Effector memory CD4-positive, alpha-beta T cell (primary cell): ENCODE measurements around the gene RASSF7.
"Not testable (repeated sequence)": the region's sequence is repeated elsewhere in the genome, so short reads cannot be mapped to it uniquely, and the experiment has no call there.

Experiments
- DNase-seq, 3 donors: peaks; one replicate each; pipeline ENCODE4 v3.0.0-alpha.2; 2020
- H3K27ac ChIP-seq: 2 replicates; pipeline ENCODE4 v1.7.0; 2013; ENCODE audit warnings: mild to moderate bottlenecking, low read length, moderate library complexity; ENCODE audit not compliant: insufficient read depth, poor library complexity, severe bottlenecking
- H3K27me3 ChIP-seq: replicated peaks from 2 replicates; pipeline ENCODE4 v1.7.0; 2013; ENCODE audit warnings: mild to moderate bottlenecking, low read length; ENCODE audit not compliant: insufficient read depth, control insufficient read depth, poor library complexity, severe bottlenecking
- H3K36me3 ChIP-seq: 2 replicates; pipeline ENCODE4 v1.7.0; 2013; ENCODE audit warnings: mild to moderate bottlenecking, low read length, moderate library complexity; ENCODE audit not compliant: control insufficient read depth, insufficient read depth
- H3K4me1 ChIP-seq: 2 replicates; pipeline ENCODE4 v1.7.0; 2013; ENCODE audit warnings: low read length, mild to moderate bottlenecking; ENCODE audit not compliant: control insufficient read depth, insufficient read depth, poor library complexity, severe bottlenecking
- H3K4me3 ChIP-seq: 2 replicates; pipeline ENCODE4 v1.7.0; 2013; ENCODE audit warnings: low read length, low read depth, mild to moderate bottlenecking; ENCODE audit not compliant: insufficient read depth, poor library complexity, severe bottlenecking
- H3K9me3 ChIP-seq: 2 replicates; pipeline ENCODE4 v1.7.0; 2013; ENCODE audit warnings: mild to moderate bottlenecking, low read length, moderate library complexity; ENCODE audit not compliant: control insufficient read depth
- total RNA-seq, 3 donors: gene quantifications; one replicate each; lab custom pipeline; 2026; lab: John Stamatoyannopoulos, UW

The RASSF7 gene, protein sequence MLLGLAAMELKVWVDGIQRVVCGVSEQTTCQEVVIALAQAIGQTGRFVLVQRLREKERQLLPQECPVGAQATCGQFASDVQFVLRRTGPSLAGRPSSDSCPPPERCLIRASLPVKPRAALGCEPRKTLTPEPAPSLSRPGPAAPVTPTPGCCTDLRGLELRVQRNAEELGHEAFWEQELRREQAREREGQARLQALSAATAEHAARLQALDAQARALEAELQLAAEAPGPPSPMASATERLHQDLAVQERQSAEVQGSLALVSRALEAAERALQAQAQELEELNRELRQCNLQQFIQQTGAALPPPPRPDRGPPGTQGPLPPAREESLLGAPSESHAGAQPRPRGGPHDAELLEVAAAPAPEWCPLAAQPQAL
- 27.7 to 36.2 (median 33.4) reads per million in 3 donors for total RNA-seq

- Histone ChIP-seq H3K4me3 (peak within 1 kb of the TSS; percentile 73), H3K4me1 (peaks cover 27% of the 10 kb centered on the region), H3K9me3 (no peaks in the 10 kb centered on the region), H3K36me3 (peaks cover 7% of the 10 kb centered on the region), H3K27me3 (no peaks in the 10 kb centered on the region), H3K27ac (peak within 1 kb of the TSS; percentile 70)
- DNase-seq: peak; percentile 91 to 93 (median 93)
Observed at GRCh38 chr11:560305-561147, at the start of gene RASSF7, which contains the start of gene LMNTD2. TSS of gene RASSF7 (plus strand) at chr11:560970. CDS start at chr11:561769, 799 bp downstream. TSS of gene LMNTD2 (minus strand) at chr11:560738. CDS start at chr11:560716, 22 bp downstream.

DNA sequence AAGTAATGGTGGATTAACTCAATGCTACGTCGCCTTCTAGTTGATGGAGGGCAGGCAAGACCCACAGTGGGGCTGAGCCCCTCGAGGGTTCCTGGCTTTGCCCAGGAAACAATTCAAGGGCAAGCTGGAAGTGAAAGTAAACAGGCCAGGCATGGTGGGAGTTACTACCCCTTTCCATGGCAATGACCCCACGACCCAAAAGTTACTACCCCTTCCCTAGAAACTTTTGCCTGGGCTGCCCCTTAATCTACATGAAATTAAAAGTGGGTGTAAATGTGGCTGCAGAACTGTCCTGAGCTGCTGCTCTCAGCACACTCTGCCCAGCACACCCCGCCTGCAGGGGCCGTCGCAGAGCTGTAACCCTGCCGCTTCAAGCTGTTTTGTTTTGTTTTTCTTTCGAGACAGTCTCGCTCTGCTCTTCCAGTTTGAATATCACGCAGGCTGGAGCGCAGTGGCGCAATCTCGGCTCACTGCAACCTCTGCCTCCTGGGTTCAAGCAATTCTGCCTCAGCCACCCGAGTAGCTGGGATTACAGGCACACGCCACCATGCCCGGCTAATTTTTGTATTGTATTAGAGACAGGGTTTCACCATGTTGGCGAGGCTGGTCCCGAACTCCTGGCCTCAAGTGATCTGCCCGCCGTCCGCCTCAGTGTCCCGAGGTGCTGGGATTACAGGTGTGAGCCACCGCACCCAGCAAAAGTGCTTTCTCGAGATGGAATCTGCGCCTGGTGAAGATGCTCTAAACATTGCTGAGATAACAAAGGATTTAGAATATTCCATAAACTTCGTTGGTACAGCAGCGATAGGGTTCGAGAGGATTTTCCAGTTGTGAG lies 47.8 kb upstream of the RASSF7 start:
- no peak for DNase-seq
- H3K27me3 ChIP-seq: no peaks in the 10 kb centered on the region
- H3K27ac ChIP-seq: no peak overlapping the region
- peaks cover under 1% of the 10 kb centered on the region for H3K4me1 ChIP-seq
- H3K36me3 ChIP-seq: peaks cover 3% of the 10 kb centered on the region
- no peak overlapping the region for H3K4me3 ChIP-seq
- no peaks in the 10 kb centered on the region for H3K9me3 ChIP-seq

GRCh38 chr11:514606-515005 lies 46.2 kb upstream of the RASSF7 start:
- peaks cover 3% of the 10 kb centered on the region for H3K36me3 ChIP-seq
- H3K4me1 ChIP-seq: peaks cover 5% of the 10 kb centered on the region
- DNase-seq: no peak
- no peak overlapping the region for H3K4me3 ChIP-seq
- no peaks in the 10 kb centered on the region for H3K9me3 ChIP-seq
- H3K27me3 ChIP-seq: no peaks in the 10 kb centered on the region
- no peak overlapping the region for H3K27ac ChIP-seq

DNA sequence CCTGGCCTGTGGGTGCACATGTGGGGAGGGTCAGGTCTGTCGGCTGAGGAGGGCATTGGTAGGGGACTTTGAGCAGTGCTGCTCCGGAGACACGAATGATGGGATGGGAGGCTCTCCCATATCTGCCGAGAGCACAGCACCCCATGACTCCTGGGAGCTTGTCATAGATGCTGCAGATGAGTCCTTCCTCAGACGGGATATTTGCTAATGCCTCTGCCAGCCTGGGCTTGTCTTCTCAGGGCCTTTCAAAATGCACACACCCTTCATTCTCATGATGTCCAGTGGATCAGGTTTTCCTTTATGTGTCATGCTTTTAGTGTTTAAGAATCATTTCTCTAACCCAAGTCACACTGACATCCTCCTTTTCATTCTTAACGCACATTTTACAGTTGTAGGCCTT lies 45.6 kb upstream of the RASSF7 start:
- Histone ChIP-seq H3K27me3 (no peaks in the 10 kb centered on the region), H3K36me3 (no peaks in the 10 kb centered on the region), H3K9me3 (no peaks in the 10 kb centered on the region), H3K4me1 (peaks cover 5% of the 10 kb centered on the region), H3K4me3 (no peak overlapping the region), H3K27ac (no peak overlapping the region)
- DNase-seq: no peak

- H3K9me3 ChIP-seq: no peaks in the 10 kb centered on the region
- no peaks in the 10 kb centered on the region for H3K27me3 ChIP-seq
- DNase-seq: no peak
- H3K4me1 ChIP-seq: peaks cover 5% of the 10 kb centered on the region
- no peak overlapping the region for H3K27ac ChIP-seq
- no peaks in the 10 kb centered on the region for H3K36me3 ChIP-seq
- no peak overlapping the region for H3K4me3 ChIP-seq
Observed at GRCh38 chr11:516400-516799, 44.4 kb upstream of the RASSF7 start.

DNA sequence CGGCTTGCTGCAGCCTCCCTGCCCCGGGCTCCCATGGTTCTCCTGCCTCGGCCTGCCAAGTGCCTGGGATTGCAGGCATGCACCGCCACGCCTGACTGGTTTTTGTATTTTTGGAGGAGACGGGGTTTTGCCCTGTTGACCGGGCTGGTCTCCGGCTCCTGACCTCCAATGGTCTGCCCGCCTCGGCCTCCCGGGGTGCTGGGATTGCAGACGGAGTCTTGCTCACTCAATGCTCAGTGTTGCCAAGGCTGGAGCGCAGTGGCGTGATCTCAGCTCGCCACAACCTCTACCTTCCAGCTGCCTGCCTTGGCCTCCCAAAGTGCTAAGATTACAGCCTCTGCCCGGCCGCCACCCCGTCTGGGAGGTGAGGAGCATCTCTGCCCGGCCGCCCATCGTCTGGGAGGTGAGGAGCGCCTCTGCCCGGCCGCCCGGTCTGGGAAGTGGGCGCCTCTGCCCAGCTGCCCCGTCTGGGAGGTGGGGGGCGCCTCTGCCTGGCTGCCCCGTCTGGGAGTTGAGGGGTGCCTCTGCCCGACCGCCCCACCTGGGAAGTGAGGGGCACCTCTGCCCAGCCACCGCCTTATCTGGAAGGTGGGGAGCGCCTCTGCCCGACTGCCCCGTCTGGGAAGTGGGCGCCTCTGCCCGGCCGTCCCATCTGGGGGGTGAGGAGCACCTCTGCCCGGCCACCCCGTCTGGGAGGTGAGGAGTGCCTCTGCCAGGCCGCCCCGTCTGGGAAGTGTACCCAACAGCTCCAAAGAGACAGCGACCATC lies 43.7 kb upstream of the RASSF7 start:
- H3K36me3 ChIP-seq, H3K27me3 ChIP-seq, H3K27ac ChIP-seq, DNase-seq, H3K4me1 ChIP-seq, H3K9me3 ChIP-seq, H3K4me3 ChIP-seq: not testable (repeated sequence)

DNA sequence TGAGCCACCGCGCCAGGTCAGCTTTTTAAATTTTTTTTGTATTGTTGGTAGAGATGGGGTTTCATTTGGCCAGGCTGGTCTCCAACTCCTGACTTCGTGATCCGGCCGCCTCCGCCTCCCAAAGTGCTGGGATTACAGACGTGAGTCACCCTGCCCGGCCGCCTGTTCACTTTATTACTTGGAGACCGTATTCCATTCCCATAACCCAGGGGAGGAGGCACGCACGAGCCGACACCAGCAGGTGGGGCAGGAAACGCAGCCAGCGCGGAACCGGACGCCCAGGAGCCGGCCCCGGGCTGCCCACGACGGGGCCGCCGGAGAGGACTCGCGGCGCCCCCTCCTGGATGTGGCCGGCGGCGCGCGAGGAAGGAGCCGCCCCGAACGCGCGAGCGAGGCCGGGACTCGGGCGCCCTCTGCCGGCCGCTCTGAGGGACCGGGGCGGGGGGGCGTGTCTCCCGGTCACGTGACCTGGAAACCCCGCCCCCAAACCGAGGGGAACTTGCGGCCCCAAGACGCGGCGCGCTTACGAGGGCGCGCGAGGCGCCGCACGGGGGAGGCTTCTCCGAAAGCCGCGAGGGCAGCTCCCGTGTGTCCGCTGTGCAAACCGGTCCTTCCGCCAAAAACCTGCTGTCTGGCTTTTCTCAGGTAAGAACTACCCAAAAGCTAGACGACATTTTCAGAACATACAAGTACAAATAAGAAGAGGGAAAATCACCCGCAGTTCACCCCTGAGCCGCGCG lies 42.1 kb upstream of the RASSF7 start:
- peak; percentile 83 to 86 (median 84) for DNase-seq
- Histone ChIP-seq H3K4me3 (peak overlapping the region; percentile 39), H3K27me3 (no peaks in the 10 kb centered on the region), H3K4me1 (peaks cover 5% of the 10 kb centered on the region), H3K9me3 (no peaks in the 10 kb centered on the region), H3K36me3 (no peaks in the 10 kb centered on the region), H3K27ac (no peak overlapping the region)

DNA sequence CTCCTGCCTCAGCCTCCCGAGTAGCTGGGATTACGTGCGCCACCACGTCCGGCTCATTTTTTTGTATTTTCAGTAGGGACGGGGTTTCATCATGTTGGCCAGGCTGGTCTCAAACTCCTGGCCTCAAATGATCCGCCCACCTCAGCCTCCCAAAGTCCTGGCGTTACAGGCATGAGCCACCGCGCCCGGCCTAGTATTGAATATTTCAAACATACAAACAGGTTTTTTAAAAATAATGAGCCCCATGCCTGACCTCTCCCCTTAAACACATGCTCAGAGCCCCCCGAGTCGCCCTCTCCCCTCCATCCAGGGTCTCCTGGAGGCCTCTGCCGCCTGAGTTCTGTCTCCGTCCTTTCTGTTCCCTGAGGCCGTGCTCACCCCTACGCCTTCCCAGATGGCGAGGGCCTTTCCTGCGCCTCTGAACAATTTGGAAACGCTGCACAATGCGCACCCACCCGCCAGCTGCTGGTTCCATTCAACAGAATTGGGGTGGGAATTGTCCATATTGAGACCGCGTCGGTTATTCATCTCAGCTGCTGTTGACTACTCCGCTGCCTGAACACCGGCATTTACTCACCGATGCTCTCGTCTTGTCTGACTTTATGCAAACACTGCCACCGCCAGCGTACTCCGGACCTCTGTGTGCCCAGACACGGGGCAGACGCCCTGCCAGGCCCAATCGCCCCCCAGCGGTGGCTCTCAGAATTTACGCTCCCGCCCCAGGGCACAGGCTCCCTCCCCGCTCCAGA lies 40.2 kb upstream of the RASSF7 start:
- Histone ChIP-seq H3K9me3 (no peaks in the 10 kb centered on the region), H3K4me1 (peaks cover 5% of the 10 kb centered on the region), H3K36me3 (no peaks in the 10 kb centered on the region), H3K27me3 (no peaks in the 10 kb centered on the region), H3K4me3 (no peak overlapping the region), H3K27ac (no peak overlapping the region)
- no peak for DNase-seq
